Central memory CD8-positive, alpha-beta T cell (primary cell): Measurements from ENCODE around the gene AGGF1.
"Not testable (repeated sequence)": the region's sequence is repeated elsewhere in the genome, so short reads cannot be mapped to it uniquely, and the experiment has no call there.

Experiments used
- ATAC-seq: fragments of 150-1000 bp; cut with Tn5 transposase; replicated peaks from 2 replicates; pipeline ENCODE4 v1.10.0; 2022; ENCODE audit warnings: mild to moderate bottlenecking, moderate FRiP score, moderate number of reproducible peaks; ENCODE audit not compliant: poor library complexity, severe bottlenecking; ENCODE audit errors: extremely low read depth
- DNase-seq, 2 donors: peaks; one replicate each; pipeline ENCODE4 v3.0.0; 2021; ENCODE audit warnings: low spot score in 2 of 2
- H3K27ac Mint-ChIP-seq: one replicate; pipeline ENCODE4 v1.8.0; 2022; ENCODE audit warnings: low read depth, mild to moderate bottlenecking, moderate library complexity, mixed read lengths
- H3K27me3 Mint-ChIP-seq: one replicate; pipeline ENCODE4 v1.8.0; 2022; ENCODE audit warnings: mixed read lengths
- H3K36me3 Mint-ChIP-seq: one replicate; pipeline ENCODE4 v1.8.0; 2022; ENCODE audit warnings: mild to moderate bottlenecking, moderate library complexity, mixed read lengths; ENCODE audit not compliant: insufficient read depth
- H3K4me1 Mint-ChIP-seq: one replicate; pipeline ENCODE4 v1.8.0; 2022; ENCODE audit warnings: mixed read lengths
- H3K4me3 Mint-ChIP-seq: one replicate; pipeline ENCODE4 v1.8.0; 2022; ENCODE audit warnings: mild to moderate bottlenecking, moderate library complexity, mixed read lengths
- H3K9me3 Mint-ChIP-seq: one replicate; pipeline ENCODE4 v1.8.0; 2022; ENCODE audit warnings: mixed read lengths

AGGF1 gene

DNA sequence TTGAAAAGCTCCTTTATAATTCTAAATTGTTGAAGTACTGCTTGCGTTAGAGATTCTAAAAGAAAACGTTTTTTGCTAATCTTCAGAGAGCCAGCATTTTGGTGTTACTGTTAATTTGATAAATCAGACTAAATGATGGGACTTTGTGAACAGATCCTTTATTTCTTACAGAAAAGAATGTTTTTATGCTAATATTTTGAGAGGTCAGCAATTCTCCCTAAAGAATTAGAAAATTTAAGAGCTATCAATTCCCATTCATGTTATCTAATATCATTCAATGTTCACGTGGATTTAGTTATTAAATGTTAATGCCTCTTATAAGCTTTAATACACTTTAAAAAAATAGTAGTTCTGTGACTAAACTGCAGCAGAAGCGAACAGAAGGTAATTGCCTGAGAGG lies 2.4 kb downstream of the AGGF1 start:
- peaks cover 30% of the 10 kb centered on the region for H3K4me1 Mint-ChIP-seq
- peaks cover 12% of the 10 kb centered on the region for H3K9me3 Mint-ChIP-seq
- H3K27me3 Mint-ChIP-seq, result no peaks in the 10 kb centered on the region
- DNase-seq (no peak), ATAC-seq (no peak)
- no peak overlapping the region for H3K4me3 Mint-ChIP-seq
- H3K36me3 Mint-ChIP-seq, result peaks cover 24% of the 10 kb centered on the region
- no peak overlapping the region for H3K27ac Mint-ChIP-seq

DNA sequence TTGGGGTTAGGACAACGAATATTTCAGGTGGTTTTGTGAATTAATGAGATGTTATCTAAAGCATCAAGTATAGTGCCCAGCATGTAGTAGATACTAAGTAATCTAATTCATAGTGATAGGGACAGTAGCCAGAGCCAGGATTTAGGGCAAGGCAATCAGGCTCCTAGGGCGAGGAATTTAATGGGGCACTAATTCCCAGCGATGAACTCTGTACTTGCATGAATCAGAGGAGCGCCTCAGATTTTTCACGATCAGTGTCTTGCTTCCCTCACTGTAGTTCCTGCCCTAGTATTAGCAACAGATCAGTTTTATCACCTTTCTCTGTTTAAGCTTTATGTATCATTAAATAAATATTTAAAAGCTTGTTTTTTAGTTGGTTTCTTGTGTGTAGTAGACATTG lies 3.1 kb downstream of the AGGF1 start:
- H3K9me3 Mint-ChIP-seq, result peaks cover 8% of the 10 kb centered on the region
- peaks cover 28% of the 10 kb centered on the region for H3K36me3 Mint-ChIP-seq
- H3K27me3 Mint-ChIP-seq, result no peaks in the 10 kb centered on the region
- peaks cover 30% of the 10 kb centered on the region for H3K4me1 Mint-ChIP-seq
- DNase-seq, result no peak
- no peak overlapping the region for H3K27ac Mint-ChIP-seq
- ATAC-seq, result no peak
- no peak overlapping the region for H3K4me3 Mint-ChIP-seq

DNA sequence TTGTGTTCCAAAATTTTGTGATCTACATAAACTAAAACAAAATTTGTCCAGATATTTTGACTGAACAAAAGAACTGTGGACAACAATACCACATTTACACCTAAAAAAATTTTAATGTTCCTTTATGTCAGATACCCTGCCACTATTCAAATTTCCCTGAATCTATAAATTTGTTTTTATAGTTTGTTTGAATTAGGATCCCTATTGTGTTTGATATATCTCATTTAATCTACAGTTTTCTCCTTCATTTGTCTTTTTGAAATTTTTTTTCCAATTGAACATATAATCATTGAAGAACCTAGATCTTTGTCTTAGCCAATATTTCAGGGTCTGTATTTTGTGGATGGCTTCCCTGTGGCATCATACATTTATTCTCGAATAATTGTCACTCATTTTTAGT lies 5.7 kb downstream of the AGGF1 start:
- Mint-ChIP-seq H3K27me3 (no peaks in the 10 kb centered on the region), H3K36me3 (peaks cover 43% of the 10 kb centered on the region), H3K27ac (no peak overlapping the region), H3K9me3 (no peaks in the 10 kb centered on the region), H3K4me3 (no peak overlapping the region), H3K4me1 (peaks cover 16% of the 10 kb centered on the region)
- ATAC-seq (no peak), DNase-seq (no peak)

DNA sequence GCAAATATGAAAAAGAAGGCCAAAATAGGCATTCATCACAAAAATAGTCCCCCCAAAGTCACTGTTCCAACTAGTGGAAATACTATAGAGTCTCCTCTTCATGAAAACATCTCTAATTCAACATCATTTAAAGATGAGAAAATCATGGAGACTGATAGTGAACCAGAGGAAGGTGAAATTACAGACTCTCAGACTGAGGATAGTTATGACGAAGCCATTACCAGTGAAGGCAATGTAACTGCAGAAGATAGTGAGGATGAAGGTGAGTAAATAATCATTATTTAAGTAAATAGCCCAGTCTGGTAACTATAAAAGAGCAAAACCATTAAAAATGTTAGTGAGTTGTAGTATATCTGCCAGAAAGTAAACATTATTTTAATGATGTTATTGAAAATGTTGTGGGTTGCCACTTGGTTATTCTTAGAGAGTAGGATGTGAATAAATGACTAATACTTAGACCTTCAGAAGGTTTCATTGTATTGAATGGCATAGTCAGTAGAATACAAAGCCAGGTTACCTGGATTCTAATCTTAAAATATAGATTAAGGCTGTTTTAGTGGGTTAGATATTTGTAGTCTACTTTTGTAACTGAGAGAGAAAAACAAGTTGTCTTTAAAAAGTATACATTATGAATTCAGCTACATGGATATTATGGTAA lies 16.3 kb downstream of the AGGF1 start:
- Mint-ChIP-seq H3K4me3 (no peak overlapping the region), H3K27ac (peak overlapping the region; percentile 54), H3K27me3 (no peaks in the 10 kb centered on the region), H3K36me3 (peaks cover 28% of the 10 kb centered on the region), H3K9me3 (no peaks in the 10 kb centered on the region), H3K4me1 (peaks cover 11% of the 10 kb centered on the region)
- ATAC-seq, result no peak
- DNase-seq, result no peak

DNA sequence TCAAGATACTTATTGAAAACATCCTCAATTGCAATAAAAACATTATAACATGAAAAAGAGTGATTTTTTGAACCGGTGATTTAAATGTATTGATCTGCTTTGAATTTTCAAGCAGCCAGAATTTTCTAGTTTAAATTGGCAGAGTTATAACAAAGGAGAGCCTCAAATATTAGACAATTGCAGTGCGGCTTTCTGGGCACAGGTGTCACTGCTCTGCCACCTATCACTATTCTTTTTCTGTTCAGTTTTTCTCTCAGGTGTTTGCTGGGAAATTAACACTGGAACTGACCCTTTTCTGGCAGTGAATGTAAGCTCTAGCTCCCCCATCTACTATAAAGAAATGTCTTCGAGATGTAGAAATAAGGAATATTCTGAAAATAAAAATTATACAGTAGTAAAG lies 33.8 kb downstream of the AGGF1 start:
- Mint-ChIP-seq H3K36me3 (peaks cover 36% of the 10 kb centered on the region), H3K4me3 (no peak overlapping the region), H3K4me1 (peaks cover 15% of the 10 kb centered on the region), H3K27me3 (no peaks in the 10 kb centered on the region), H3K9me3 (no peaks in the 10 kb centered on the region), H3K27ac (no peak overlapping the region)
- ATAC-seq (no peak), DNase-seq (no peak)

DNA sequence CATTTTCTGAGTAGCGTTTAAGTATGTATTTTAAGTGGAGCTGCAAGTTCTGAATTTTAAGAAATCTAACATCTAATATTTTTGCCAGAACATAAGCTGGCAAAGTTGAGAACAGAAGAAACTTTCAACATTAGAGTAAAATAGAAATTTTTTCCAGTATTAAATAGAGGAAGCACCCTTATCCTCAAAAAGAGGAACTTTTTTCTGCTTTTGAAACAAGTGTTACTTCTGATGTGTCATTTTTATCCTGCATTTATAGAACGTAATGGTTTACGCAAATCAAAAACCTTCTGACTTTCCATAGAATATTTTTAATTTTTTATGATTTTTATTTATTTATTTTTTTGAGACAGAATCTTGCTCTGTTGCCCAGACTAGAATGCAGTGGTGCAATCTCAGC lies 35.1 kb downstream of the AGGF1 start:
- no peak overlapping the region for H3K4me3 Mint-ChIP-seq
- no peak overlapping the region for H3K27ac Mint-ChIP-seq

DNA sequence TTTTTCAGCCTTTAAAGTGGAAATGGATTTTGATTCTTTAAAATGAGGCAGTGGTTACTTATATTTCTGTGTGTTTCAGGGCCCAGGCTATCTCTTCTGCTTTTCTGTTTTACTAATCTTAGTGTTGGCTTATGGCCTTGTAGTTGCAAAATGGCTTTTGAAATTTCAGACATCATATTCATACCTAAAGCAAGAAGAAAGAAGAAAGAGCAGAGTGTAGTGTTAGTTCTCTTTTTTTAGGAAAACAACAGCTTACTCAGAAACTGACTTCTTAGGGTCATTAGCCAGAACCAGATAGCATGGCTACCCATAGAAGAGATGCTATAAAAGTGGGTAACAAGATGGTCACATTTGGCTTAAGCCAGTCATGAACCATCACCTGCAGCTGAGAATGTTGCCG lies 36.0 kb downstream of the AGGF1 start:
- DNase-seq (no peak), ATAC-seq (no peak)
- no peak overlapping the region for H3K4me3 Mint-ChIP-seq
- H3K4me1 Mint-ChIP-seq, result peaks cover 15% of the 10 kb centered on the region
- H3K36me3 Mint-ChIP-seq, result peaks cover 28% of the 10 kb centered on the region
- no peaks in the 10 kb centered on the region for H3K9me3 Mint-ChIP-seq
- H3K27ac Mint-ChIP-seq, result peak overlapping the region; percentile 7
- H3K27me3 Mint-ChIP-seq, result no peaks in the 10 kb centered on the region

More for the DNA sequence above, 35.1 kb downstream of the AGGF1 start:
- no peak for DNase-seq
- Mint-ChIP-seq H3K36me3 (peaks cover 28% of the 10 kb centered on the region), H3K9me3 (no peaks in the 10 kb centered on the region), H3K4me1 (peaks cover 15% of the 10 kb centered on the region), H3K27me3 (no peaks in the 10 kb centered on the region)
- ATAC-seq, result no peak

DNA sequence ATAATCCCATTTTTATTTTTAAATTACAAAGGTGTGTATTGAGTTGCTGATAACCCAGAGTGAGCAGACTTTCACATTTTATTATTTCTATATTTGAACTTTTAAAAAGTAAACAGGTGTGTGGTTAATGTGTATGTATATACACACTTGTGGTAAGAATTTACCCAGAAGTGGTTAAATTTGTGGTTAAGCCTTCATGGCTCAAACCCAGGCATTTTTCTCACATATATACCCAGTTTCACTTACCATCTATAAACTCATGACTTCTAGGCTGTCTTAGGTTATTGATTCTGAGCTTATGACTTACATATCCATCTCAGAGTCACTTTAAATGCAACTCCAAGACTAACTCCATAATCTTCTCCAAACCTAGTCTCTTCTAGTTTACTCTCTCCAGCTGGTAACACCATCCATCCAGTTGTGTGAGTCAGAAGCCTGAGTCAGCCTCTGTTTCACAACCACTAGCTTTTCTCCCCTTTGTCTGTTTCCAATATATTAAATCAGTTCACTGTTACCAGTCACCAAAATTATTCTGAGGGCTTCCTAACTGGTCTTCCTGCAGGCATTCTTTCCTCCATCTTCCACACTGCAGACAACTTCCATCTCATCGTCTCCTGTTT lies 36.7 kb downstream of the AGGF1 start:
- peaks cover 23% of the 10 kb centered on the region for H3K36me3 Mint-ChIP-seq
- H3K27ac Mint-ChIP-seq, result no peak overlapping the region
- no peak for ATAC-seq
- H3K9me3 Mint-ChIP-seq, result no peaks in the 10 kb centered on the region
- peaks cover 15% of the 10 kb centered on the region for H3K4me1 Mint-ChIP-seq
- no peak for DNase-seq
- no peak overlapping the region for H3K4me3 Mint-ChIP-seq
- H3K27me3 Mint-ChIP-seq, result no peaks in the 10 kb centered on the region

DNA sequence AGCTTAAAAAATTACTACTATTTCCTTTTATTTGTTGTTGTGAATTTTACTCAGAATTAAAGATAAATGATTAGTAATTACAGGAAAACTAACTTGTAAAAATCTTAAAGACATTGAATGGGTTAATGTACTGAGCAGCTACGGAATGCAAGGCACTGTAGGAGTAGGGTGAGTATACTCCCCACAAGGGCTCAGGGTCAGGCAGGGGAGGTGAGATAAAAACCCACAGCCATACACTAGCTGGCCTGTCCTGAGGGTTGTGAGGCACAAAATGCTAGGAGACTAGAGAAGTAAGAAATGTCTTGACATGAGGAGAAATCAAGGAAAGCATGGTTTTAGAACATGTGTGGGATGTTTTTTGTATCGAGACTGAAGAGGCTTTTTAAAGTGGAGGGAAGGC lies 43.5 kb downstream of the AGGF1 start:
- H3K4me1 Mint-ChIP-seq, result peaks cover 8% of the 10 kb centered on the region
- H3K4me3 Mint-ChIP-seq, result no peak overlapping the region
- ATAC-seq (no peak), DNase-seq (no peak)
- no peak overlapping the region for H3K27ac Mint-ChIP-seq
- H3K27me3 Mint-ChIP-seq, result no peaks in the 10 kb centered on the region
- no peaks in the 10 kb centered on the region for H3K9me3 Mint-ChIP-seq
- H3K36me3 Mint-ChIP-seq, result peaks cover 3% of the 10 kb centered on the region

DNA sequence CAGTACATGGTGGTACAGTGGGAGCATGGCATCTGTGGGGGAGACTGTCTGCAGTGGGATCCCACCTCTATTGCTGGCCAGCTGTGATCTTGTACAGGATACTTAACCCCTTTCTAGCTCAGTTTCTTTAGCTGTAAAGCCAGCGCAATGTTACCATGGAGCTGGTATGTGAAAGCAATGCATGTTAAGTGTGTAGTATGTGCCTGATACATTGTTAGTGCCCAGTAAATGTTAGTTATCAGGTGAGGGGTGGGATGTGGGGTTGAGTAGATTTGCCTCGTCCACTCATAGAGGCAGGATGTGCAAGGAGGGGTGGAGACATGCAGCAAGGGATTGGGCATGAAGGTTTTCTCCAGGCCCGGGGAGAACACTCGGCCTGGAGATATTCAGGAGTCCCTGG lies 44.5 kb downstream of the AGGF1 start:
- Mint-ChIP-seq H3K4me3 (no peak overlapping the region), H3K9me3 (no peaks in the 10 kb centered on the region)

DNA sequence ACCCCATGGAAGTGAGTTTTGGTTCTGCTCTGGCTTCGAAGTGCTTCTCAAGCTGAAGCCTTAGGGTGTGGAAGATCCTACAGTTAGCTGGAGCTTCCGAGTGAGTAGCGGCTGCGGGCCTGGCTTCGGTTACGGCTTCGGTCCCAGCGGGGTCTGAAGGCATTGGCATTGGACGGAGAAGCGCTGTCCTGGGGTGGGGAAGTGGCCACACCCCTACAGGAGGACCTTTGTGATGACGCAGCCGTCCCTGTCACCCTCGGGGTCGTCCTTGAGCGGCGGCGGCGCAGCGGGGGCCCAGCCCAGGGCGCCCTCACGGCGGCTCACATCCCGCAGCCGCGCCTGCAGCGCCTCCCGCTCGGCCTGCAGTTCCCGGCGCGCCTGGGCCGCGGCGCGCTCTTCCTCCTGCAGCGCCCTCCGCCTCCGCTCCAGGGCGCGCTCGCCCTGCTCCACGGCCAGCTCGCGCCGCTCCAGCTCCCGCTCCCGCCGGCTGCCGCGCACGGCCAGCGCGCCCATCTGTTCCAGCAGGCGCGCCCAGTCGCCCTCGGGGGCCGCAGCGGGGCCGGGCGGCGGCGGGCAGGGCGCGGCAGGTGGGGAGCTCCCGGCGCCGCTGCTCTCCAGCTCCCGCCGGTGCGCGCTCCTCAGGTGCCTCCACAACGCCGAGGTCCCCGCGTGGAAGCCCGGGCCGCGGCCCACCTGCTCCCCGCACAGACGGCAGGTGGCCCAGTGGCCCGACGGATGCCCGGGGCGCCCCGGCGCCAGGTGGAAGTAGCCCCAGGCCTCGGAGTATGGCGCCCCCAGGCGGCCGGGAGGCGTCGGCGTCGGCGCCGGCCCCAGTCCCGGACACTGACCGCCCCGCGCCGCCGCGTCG lies 47.0 kb downstream of the AGGF1 start:
- Mint-ChIP-seq H3K27ac (no peak overlapping the region), H3K27me3 (no peaks in the 10 kb centered on the region), H3K9me3 (no peaks in the 10 kb centered on the region), H3K36me3 (peaks cover 3% of the 10 kb centered on the region), H3K4me3 (peak overlapping the region; percentile 49), H3K4me1 (peaks cover 8% of the 10 kb centered on the region)
- ATAC-seq (peak; percentile 71), DNase-seq (peak in 1 of 2 donors; percentile 19)

More for the DNA sequence above, 44.5 kb downstream of the AGGF1 start:
- DNase-seq (no peak), ATAC-seq (no peak)
- H3K36me3 Mint-ChIP-seq, result peaks cover 3% of the 10 kb centered on the region
- no peak overlapping the region for H3K27ac Mint-ChIP-seq
- H3K4me1 Mint-ChIP-seq, result peaks cover 8% of the 10 kb centered on the region
- H3K27me3 Mint-ChIP-seq, result no peaks in the 10 kb centered on the region

DNA sequence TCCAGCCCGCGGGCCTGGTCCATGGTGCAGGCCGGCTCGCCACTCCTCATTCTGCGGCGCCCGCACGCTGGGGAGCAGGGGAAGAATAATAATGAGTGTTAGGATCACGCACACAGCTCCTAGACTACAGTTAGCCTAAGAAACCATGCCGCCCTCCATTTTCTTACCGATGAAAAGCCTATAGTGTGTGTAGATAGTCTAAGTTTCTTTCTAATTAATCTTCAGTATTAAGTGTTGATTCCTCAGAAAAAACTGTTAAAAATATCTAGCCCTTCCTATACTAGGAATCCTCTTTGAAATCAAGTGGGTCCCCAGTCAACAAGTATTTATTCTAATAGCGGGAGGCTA lies 47.6 kb downstream of the AGGF1 start:
- H3K4me1 Mint-ChIP-seq, result peaks cover 8% of the 10 kb centered on the region
- ATAC-seq, result no peak

DNA sequence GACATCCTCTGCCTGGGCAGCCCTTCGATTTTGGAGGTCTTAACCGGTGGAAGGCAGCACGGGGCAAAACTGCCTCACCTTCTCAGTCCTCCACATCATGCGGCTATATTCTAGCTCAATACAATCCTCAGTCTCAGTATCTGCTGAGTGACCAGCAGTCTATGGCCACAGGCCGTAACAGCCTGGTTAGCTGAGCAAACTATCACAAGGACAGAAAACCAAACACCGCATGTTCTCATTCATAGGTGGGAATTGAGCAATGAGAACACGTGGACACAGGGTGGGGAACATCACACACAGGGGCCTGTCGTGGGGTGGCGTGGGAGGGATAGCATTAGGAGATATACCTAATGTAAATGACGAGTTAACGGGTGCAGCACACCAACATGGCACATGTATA lies 50.3 kb downstream of the AGGF1 start:
- H3K9me3 Mint-ChIP-seq, H3K27me3 Mint-ChIP-seq, H3K27ac Mint-ChIP-seq, H3K36me3 Mint-ChIP-seq, DNase-seq, H3K4me3 Mint-ChIP-seq, ATAC-seq, H3K4me1 Mint-ChIP-seq: not testable (repeated sequence)

More for the DNA sequence above, 47.6 kb downstream of the AGGF1 start:
- Mint-ChIP-seq H3K27me3 (no peaks in the 10 kb centered on the region), H3K9me3 (no peaks in the 10 kb centered on the region), H3K36me3 (peaks cover 3% of the 10 kb centered on the region), H3K27ac (no peak overlapping the region), H3K4me3 (peak overlapping the region; percentile 49)
- DNase-seq, result no peak
